ENCODE measurements around the gene DCANP1. TPM values are rescaled to one million over a fixed set of nuclear protein-coding genes. Genes with fewer than 3 reads are reported as not detected.

Gene DCANP1
- total RNA-seq, 2 experiments from 2014 or later: not detected

- no peak for TF ChIP-seq EZH2phosphoT487 (IDR thresholded peaks at IDR 0.05; ENCODE audit: borderline replicate concordance, low read depth, low read length)
- Histone ChIP-seq H3K4me2 (ENCODE audit: low read length) (no peak overlapping the region), H3K79me2 (ENCODE audit: insufficient read depth, low read depth, low read length) (no peaks in the 10 kb centered on the region), H3K27ac (ENCODE audit: low read depth, low read length, poor library complexity, severe bottlenecking) (no peak overlapping the region), H3K36me3 (ENCODE audit: insufficient read depth, low read length) (no peaks in the 10 kb centered on the region), H3K9me3 (ENCODE audit: low read length) (no peaks in the 10 kb centered on the region), H3K9me2 (ENCODE audit: insufficient read depth, low read length) (no peaks in the 10 kb centered on the region), H2AFZ (ENCODE audit: low read length) (no peak overlapping the region), H4K20me1 (ENCODE audit: insufficient read depth, low read length) (no peaks in the 10 kb centered on the region), H3K4me1 (ENCODE audit: insufficient read depth, low read length, poor library complexity, severe bottlenecking) (no peaks in the 10 kb centered on the region), H3K4me3 (ENCODE audit: low read depth, low read length, poor library complexity, severe bottlenecking) (no peak overlapping the region)
- intact Hi-C loops (cut with micrococcal nuclease; ENCODE audit: unreplicated experiment): no loop called here
- POLR2A ChIA-PET: no interaction called here
- no TSS peak for BruUV-seq (replicated peaks)
- no peak for DNase-seq (ENCODE audit: low spot score)
- CTCF ChIA-PET (ENCODE audit: unreplicated experiment): no interaction called here
Observed at GRCh38 chr5:135489466-135490244, 42.5 kb upstream of the DCANP1 start.

GRCh38 chr5:135488727-135489465 is 41.7 kb upstream of the DCANP1 start:
- H3K4me2 ChIP-seq (ENCODE audit: low read length): no peak overlapping the region
- no peaks in the 10 kb centered on the region for H3K9me2 ChIP-seq (ENCODE audit: insufficient read depth, low read length)
- H3K9me3 ChIP-seq (ENCODE audit: low read length): no peaks in the 10 kb centered on the region
- H2AFZ ChIP-seq (ENCODE audit: low read length): no peak overlapping the region
- ChIA-PET POLR2A (no interaction called here), CTCF (ENCODE audit: unreplicated experiment) (no interaction called here)
- H3K4me3 ChIP-seq (ENCODE audit: low read depth, low read length, poor library complexity, severe bottlenecking): no peak overlapping the region
- no TSS peak for BruUV-seq (replicated peaks)
- no peaks in the 10 kb centered on the region for H3K79me2 ChIP-seq (ENCODE audit: insufficient read depth, low read depth, low read length)
- no peaks in the 10 kb centered on the region for H3K36me3 ChIP-seq (ENCODE audit: insufficient read depth, low read length)
- DNase-seq (ENCODE audit: low spot score): no peak
- no peaks in the 10 kb centered on the region for H3K4me1 ChIP-seq (ENCODE audit: insufficient read depth, low read length, poor library complexity, severe bottlenecking)
- no peaks in the 10 kb centered on the region for H4K20me1 ChIP-seq (ENCODE audit: insufficient read depth, low read length)
- intact Hi-C loops (cut with micrococcal nuclease; ENCODE audit: unreplicated experiment): no loop called here
- no peak for TF ChIP-seq EZH2phosphoT487 (IDR thresholded peaks at IDR 0.05; ENCODE audit: borderline replicate concordance, low read depth, low read length)
- no peak for TF ChIP-seq CTCF (conservative IDR thresholded peaks at IDR 0.05; ENCODE audit: low read length)
- no peak overlapping the region for H3K27ac ChIP-seq (ENCODE audit: low read depth, low read length, poor library complexity, severe bottlenecking)

- ChIA-PET POLR2A (no interaction called here), CTCF (ENCODE audit: unreplicated experiment) (no interaction called here)
- TF ChIP-seq CTCF (conservative IDR thresholded peaks at IDR 0.05; ENCODE audit: low read length) (no peak), EZH2phosphoT487 (IDR thresholded peaks at IDR 0.05; ENCODE audit: borderline replicate concordance, low read depth, low read length) (no peak)
- Histone ChIP-seq H3K4me3 (ENCODE audit: low read depth, low read length, poor library complexity, severe bottlenecking) (no peak overlapping the region), H3K9me3 (ENCODE audit: low read length) (no peaks in the 10 kb centered on the region), H4K20me1 (ENCODE audit: insufficient read depth, low read length) (no peaks in the 10 kb centered on the region), H3K27ac (ENCODE audit: low read depth, low read length, poor library complexity, severe bottlenecking) (no peak overlapping the region), H3K4me2 (ENCODE audit: low read length) (no peak overlapping the region), H2AFZ (ENCODE audit: low read length) (no peak overlapping the region), H3K79me2 (ENCODE audit: insufficient read depth, low read depth, low read length) (no peaks in the 10 kb centered on the region), H3K4me1 (ENCODE audit: insufficient read depth, low read length, poor library complexity, severe bottlenecking) (no peaks in the 10 kb centered on the region), H3K36me3 (ENCODE audit: insufficient read depth, low read length) (no peaks in the 10 kb centered on the region), H3K9me2 (ENCODE audit: insufficient read depth, low read length) (no peaks in the 10 kb centered on the region)
- intact Hi-C loops (cut with micrococcal nuclease; ENCODE audit: unreplicated experiment): no loop called here
- no peak for DNase-seq (ENCODE audit: low spot score)
- BruUV-seq (replicated peaks): no TSS peak
Observed at GRCh38 chr5:135487839-135488514, 40.8 kb upstream of the DCANP1 start.
